ENCODE measurements around the gene LRFN2.

- no peak for TF ChIP-seq CTCF (IDR thresholded peaks at IDR 0.05)
- no peak for TF ChIP-seq POLR2A (IDR thresholded peaks at IDR 0.05)
- no peak for TF ChIP-seq POLR2AphosphoS5 (IDR thresholded peaks at IDR 0.05; ENCODE audit: insufficient read depth in 1 of 2, low read depth in 1 of 2)
Measured at GRCh38 chr6:40559056-40559455, 28.1 kb downstream of the LRFN2 start.
